ENCODE results near the gene CAV2. TPM values are rescaled to one million over a fixed set of nuclear protein-coding genes. Genes with fewer than 3 reads are reported as not detected.

CAV2 gene
- total RNA-seq, 1 experiment from 2014 or later, result 171 TPM

- H3K27ac Mint-ChIP-seq (ENCODE audit: low read depth, unreplicated experiment), result no peak overlapping the region
- H3K4me3 Mint-ChIP-seq (ENCODE audit: unreplicated experiment), result no peak overlapping the region
- peaks cover 14% of the 10 kb centered on the region for H3K4me1 Mint-ChIP-seq (ENCODE audit: insufficient read depth, unreplicated experiment)
- BruUV-seq (replicated peaks), result no TSS peak
- intact Hi-C loops (cut with micrococcal nuclease), result no loop called here
- H3K36me3 Mint-ChIP-seq (ENCODE audit: insufficient read depth, unreplicated experiment), result no peaks in the 10 kb centered on the region
- no peak for DNase-seq (ENCODE audit: unreplicated experiment)
- H3K27me3 Mint-ChIP-seq (ENCODE audit: insufficient read depth, unreplicated experiment), result no peaks in the 10 kb centered on the region
- no peaks in the 10 kb centered on the region for H3K9me3 Mint-ChIP-seq (ENCODE audit: unreplicated experiment)
- TF ChIP-seq CTCF (IDR thresholded peaks at IDR 0.05; ENCODE audit: unreplicated experiment), result no peak
- POLR2A ChIA-PET, result interaction anchor here (0.7 to 1.6 kb wide), 8 partner anchors 11 to 182 kb away, joined by 3 to 16 read pairs (median 4); no protein-coding TSS in a partner anchor
- CTCF ChIA-PET, result interaction anchor here (0.6 to 0.9 kb wide), 3 partner anchors 16 to 232 kb away, joined by 3 to 4 read pairs (median 3); no protein-coding TSS in a partner anchor
These were observed 45.2 kb upstream of the CAV2 start for GRCh38 chr7:116454377-116454776.

GRCh38 chr7:116455009-116455408 is 44.5 kb upstream of the CAV2 start:
- ChIA-PET POLR2A (interaction anchor here (0.6 to 1.6 kb wide), 11 partner anchors 10 to 367 kb away, joined by 3 to 16 read pairs (median 3); no protein-coding TSS in a partner anchor), CTCF (interaction anchor here (0.6 to 1.0 kb wide), 4 partner anchors 41 to 597 kb away, joined by 3 to 4 read pairs (median 3); no protein-coding TSS in a partner anchor)
- peak; percentile 49 for DNase-seq (ENCODE audit: unreplicated experiment)
- TF ChIP-seq CTCF (IDR thresholded peaks at IDR 0.05; ENCODE audit: unreplicated experiment), result no peak
- intact Hi-C loops (cut with micrococcal nuclease), result loop anchor here (5.0 kb wide), 1 partner anchor 42 kb away; the partner anchor contains the start of gene CAV2
- Mint-ChIP-seq H3K27ac (ENCODE audit: low read depth, unreplicated experiment) (peak overlapping the region; percentile 61), H3K4me3 (ENCODE audit: unreplicated experiment) (no peak overlapping the region), H3K36me3 (ENCODE audit: insufficient read depth, unreplicated experiment) (no peaks in the 10 kb centered on the region), H3K27me3 (ENCODE audit: insufficient read depth, unreplicated experiment) (no peaks in the 10 kb centered on the region), H3K4me1 (ENCODE audit: insufficient read depth, unreplicated experiment) (peaks cover 14% of the 10 kb centered on the region), H3K9me3 (ENCODE audit: unreplicated experiment) (no peaks in the 10 kb centered on the region)
- BruUV-seq (replicated peaks), result no TSS peak

GRCh38 chr7:116455499-116455898 is 44.0 kb upstream of the CAV2 start:
- no peak overlapping the region for H3K4me3 Mint-ChIP-seq (ENCODE audit: unreplicated experiment)

GRCh38 chr7:116461500-116461899 is 38.0 kb upstream of the CAV2 start:
- Mint-ChIP-seq H3K27ac (ENCODE audit: low read depth, unreplicated experiment) (no peak overlapping the region), H3K9me3 (ENCODE audit: unreplicated experiment) (no peaks in the 10 kb centered on the region), H3K4me1 (ENCODE audit: insufficient read depth, unreplicated experiment) (peaks cover 14% of the 10 kb centered on the region), H3K27me3 (ENCODE audit: insufficient read depth, unreplicated experiment) (no peaks in the 10 kb centered on the region), H3K4me3 (ENCODE audit: unreplicated experiment) (no peak overlapping the region), H3K36me3 (ENCODE audit: insufficient read depth, unreplicated experiment) (no peaks in the 10 kb centered on the region)
- TF ChIP-seq CTCF (IDR thresholded peaks at IDR 0.05; ENCODE audit: unreplicated experiment), result no peak
- intact Hi-C loops (cut with micrococcal nuclease), result loop anchor here (5.0 kb wide), 1 partner anchor 66 kb away; the partner anchor contains the start of gene CAV1
- POLR2A ChIA-PET, result no interaction called here
- CTCF ChIA-PET, result no interaction called here
- BruUV-seq (replicated peaks), result no TSS peak
- no peak for DNase-seq (ENCODE audit: unreplicated experiment)

More at GRCh38 chr7:116455499-116455898, 44.0 kb upstream of the CAV2 start:
- BruUV-seq (replicated peaks), result no TSS peak
- no peak for TF ChIP-seq CTCF (IDR thresholded peaks at IDR 0.05; ENCODE audit: unreplicated experiment)
- POLR2A ChIA-PET, result interaction anchor here (0.6 to 1.6 kb wide), 10 partner anchors 9 to 366 kb away, joined by 3 to 16 read pairs (median 4); no protein-coding TSS in a partner anchor
- H3K27me3 Mint-ChIP-seq (ENCODE audit: insufficient read depth, unreplicated experiment), result no peaks in the 10 kb centered on the region
- intact Hi-C loops (cut with micrococcal nuclease), result loop anchor here (5.0 kb wide), 1 partner anchor 42 kb away; the partner anchor contains the start of gene CAV2
- H3K4me1 Mint-ChIP-seq (ENCODE audit: insufficient read depth, unreplicated experiment), result peaks cover 14% of the 10 kb centered on the region
- no peaks in the 10 kb centered on the region for H3K9me3 Mint-ChIP-seq (ENCODE audit: unreplicated experiment)
- CTCF ChIA-PET, result interaction anchor here (0.6 to 1.0 kb wide), 3 partner anchors 40 to 596 kb away, joined by 3 to 4 read pairs (median 3); no protein-coding TSS in a partner anchor
- DNase-seq (ENCODE audit: unreplicated experiment), result no peak
- H3K27ac Mint-ChIP-seq (ENCODE audit: low read depth, unreplicated experiment), result peak overlapping the region; percentile 61
- no peaks in the 10 kb centered on the region for H3K36me3 Mint-ChIP-seq (ENCODE audit: insufficient read depth, unreplicated experiment)
